Epithelial cell of esophagus (primary cell): Measurements from ENCODE around the gene P2RX7.

Experiments
- DNase-seq: peaks from one replicate; pipeline ENCODE4 v3.0.0; 2010; ENCODE audit warnings: low read depth
- H3K4me3 ChIP-seq: 2 replicates; pipeline ENCODE4 v1.5.1; 2011; ENCODE audit warnings: mild to moderate bottlenecking, low read length, control low read depth
- TF ChIP-seq, protein P1 (sequence below): IDR thresholded peaks from 2 replicates; pipeline ENCODE4 v1.5.1; 2011; ENCODE audit warnings: low read depth, mild to moderate bottlenecking, low read length, control low read depth, inconsistent platforms; ENCODE audit not compliant: insufficient read depth; ENCODE audit errors: missing control alignments

P2RX7 gene

DNA sequence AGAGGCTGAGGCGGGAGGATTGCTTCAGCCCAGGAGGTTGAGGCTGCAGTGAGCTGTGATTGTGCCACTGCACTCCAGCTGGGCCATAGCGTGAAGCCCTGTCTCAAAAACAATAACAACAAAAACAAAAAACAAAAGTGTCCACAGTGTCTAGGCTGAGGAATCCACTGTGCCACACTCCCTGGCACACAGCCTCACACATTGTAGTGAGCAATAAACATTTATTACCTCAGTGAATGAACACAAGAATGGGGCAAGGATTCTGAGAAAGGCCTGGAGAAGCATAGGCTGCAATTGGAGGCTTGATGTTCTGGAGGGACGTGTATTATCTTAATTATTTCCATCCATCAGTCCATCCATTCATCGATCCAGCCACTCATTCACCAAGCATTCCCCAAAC, 17.1 kb upstream of the P2RX7 start:
- DNase-seq, result no peak
- H3K4me3 ChIP-seq, result no peak overlapping the region
- TF ChIP-seq, protein P1, sequence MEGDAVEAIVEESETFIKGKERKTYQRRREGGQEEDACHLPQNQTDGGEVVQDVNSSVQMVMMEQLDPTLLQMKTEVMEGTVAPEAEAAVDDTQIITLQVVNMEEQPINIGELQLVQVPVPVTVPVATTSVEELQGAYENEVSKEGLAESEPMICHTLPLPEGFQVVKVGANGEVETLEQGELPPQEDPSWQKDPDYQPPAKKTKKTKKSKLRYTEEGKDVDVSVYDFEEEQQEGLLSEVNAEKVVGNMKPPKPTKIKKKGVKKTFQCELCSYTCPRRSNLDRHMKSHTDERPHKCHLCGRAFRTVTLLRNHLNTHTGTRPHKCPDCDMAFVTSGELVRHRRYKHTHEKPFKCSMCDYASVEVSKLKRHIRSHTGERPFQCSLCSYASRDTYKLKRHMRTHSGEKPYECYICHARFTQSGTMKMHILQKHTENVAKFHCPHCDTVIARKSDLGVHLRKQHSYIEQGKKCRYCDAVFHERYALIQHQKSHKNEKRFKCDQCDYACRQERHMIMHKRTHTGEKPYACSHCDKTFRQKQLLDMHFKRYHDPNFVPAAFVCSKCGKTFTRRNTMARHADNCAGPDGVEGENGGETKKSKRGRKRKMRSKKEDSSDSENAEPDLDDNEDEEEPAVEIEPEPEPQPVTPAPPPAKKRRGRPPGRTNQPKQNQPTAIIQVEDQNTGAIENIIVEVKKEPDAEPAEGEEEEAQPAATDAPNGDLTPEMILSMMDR, result no peak

DNA sequence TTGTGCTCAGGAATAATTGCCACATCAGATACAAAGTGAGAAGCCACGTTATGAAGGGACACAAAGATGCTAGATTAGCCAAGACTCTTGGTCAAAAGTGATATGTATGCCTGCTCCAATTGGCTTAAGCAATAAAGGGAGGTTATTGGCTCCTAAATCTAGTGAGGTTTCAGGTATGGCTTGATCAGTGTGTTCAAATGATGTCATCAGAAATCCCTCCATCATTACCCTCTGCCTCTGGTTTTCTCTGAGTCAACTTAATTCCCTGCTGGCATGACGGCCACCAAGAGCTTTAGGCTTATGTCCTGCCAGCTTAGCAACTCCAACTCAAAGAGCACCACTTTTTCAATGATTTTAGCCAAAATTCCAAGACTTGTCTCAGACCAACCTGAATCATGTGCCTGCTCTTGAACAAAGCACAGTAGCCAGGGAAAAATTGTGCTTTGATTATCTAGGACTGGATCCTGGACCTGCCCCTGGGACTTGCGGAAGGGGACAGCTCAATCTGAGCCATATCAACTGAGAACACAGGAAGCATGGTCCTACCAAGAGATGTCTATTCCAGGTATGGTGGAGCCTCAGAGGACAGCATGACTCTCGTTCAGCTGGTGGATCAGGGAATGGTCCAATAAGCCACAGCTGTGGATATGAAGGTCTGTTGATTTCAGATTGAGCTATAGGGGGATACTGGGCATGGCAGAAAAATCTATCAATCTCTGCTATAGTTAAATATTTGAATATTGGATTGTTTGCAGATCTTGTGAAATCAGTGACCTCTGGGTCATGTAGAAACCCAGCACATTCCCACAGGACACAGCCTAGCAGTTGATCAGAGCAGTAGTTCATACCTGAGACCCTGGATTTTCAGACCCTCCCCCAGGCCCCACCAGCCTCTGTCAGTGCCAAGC, 16.1 kb upstream of the P2RX7 start:
- H3K4me3 ChIP-seq, result no peak overlapping the region
- TF ChIP-seq, protein P1, result no peak
- DNase-seq, result no peak

DNA sequence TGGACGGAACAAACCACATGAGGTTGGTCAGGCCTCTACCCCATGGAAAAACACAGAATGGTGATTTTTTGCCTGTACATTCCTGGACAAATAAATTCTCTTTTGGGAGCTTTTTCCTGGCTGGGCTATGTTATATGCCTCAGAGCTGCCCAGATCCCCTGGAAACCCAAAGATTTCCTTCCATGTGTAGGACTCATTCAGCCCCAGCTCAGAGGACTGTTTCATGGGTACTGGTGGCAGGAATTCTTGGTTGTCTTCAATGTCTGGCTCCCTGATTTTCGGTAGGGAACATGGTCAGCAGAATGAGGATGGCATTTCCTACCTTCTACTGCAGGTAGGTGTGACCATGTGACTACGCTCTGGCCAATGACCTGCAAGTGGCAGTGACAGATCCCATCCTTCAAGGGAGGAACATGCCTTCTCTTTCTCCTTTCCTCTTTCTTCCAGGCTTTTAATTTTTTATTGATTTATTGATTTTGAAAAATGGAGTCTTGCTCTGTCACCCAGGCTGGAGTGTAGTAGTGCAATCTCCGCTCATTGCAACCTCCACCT, 15.4 kb upstream of the P2RX7 start:
- no peak overlapping the region for H3K4me3 ChIP-seq
- TF ChIP-seq, protein P1, result no peak
- no peak for DNase-seq

DNA sequence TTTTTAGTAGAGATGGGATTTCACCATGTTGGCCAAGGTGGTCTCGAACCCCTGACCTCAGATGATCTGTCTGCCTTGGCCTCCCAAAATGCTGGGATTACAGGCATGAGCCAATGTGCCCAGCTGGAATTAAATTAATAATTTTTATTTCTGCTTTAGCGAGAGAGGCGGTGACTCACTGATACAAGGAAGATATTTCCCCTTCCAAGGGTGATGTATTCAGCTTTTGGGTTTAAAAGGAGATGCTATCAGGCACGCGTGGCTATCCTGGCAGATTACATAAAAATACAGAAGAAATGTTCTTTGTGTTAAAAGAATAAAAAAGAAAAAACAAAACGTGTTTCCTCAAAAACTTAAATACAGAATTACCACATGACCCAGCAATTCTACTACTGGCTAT, 12.4 kb upstream of the P2RX7 start:
- H3K4me3 ChIP-seq, result no peak overlapping the region
- TF ChIP-seq, protein P1, result no peak
- DNase-seq, result no peak

DNA sequence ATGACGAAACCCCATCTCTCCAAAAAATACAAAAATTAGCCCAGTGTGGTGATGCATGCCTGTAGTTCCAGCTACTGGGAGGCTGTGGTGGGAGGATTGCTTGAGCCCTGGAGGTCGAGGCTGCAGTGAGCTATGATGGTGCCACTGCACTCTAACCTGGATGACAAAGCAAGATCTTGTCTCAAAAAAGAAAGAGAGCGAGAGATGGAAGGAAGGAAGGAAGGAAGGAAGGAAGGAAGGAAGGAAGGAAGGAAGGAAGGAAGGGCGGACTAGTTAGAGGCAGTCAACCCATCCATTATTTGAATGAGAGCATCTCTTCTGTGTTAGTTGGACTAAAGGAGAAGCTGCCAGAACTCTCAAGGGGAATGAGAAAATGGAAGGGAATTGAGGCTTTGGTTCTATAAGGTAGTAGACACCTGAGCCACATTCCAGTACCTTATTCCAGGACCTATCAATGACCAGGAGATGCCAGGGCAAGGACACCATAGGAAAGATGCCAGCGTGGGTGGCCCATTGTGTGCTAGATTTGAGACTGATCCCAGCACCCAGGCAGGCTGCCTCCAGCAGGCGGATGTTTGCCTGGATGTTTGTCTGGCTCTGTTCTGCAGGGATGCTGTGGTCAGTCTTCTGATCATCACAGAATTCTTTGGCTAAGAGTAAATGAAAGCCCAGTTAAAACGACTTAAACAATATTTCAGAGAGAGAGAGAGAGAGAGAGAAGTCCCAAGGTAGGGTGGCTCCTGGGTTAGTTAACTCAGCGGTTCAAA, 11.5 kb upstream of the P2RX7 start:
- TF ChIP-seq, protein P1, result no peak
- DNase-seq, result no peak
- no peak overlapping the region for H3K4me3 ChIP-seq

DNA sequence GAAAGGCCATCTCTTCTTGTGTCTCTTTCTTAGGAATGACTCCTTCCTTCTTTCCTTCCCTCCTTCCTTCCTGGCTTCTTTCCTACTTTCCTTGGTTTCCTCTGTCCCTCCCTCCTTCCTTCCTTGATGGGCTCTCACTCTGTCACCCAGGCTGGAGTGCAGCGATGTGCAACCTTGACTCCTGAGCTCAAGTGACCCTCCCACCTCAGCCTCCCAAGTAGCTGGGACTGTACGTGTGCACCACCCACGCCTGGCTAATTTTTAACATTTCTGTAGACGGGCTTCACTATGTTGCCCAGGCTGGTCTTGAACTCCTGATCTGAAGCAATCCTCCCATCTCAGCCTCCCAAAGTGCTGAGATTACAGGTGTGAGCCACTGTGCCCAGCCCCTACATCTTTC, 10.9 kb upstream of the P2RX7 start:
- TF ChIP-seq, protein P1, result no peak
- no peak for DNase-seq
- H3K4me3 ChIP-seq, result no peak overlapping the region
